Glutamatergic neuron (in vitro differentiated cells): ENCODE measurements around the gene IST1. TPM values are rescaled to one million over a fixed set of nuclear protein-coding genes. Genes with fewer than 3 reads are reported as not detected.

Experiments used
- DNase-seq: peaks from one replicate; pipeline ENCODE4 v3.0.0; 2022
- H3K27ac Mint-ChIP-seq: one replicate; pipeline ENCODE4 v1.8.0; 2020; ENCODE audit warnings: mild to moderate bottlenecking, mixed read lengths, inconsistent platforms; ENCODE audit not compliant: unreplicated experiment
- H3K27me3 Mint-ChIP-seq: one replicate; pipeline ENCODE4 v1.8.0; 2020; ENCODE audit warnings: mild to moderate bottlenecking, moderate library complexity, mixed read lengths, inconsistent platforms; ENCODE audit not compliant: unreplicated experiment
- H3K36me3 Mint-ChIP-seq: one replicate; pipeline ENCODE4 v1.8.0; 2020; ENCODE audit warnings: mild to moderate bottlenecking, mixed read lengths, inconsistent platforms; ENCODE audit not compliant: unreplicated experiment
- H3K4me1 Mint-ChIP-seq: one replicate; pipeline ENCODE4 v1.8.0; 2020; ENCODE audit warnings: mild to moderate bottlenecking, low read depth, mixed read lengths, inconsistent platforms; ENCODE audit not compliant: unreplicated experiment
- H3K4me3 Mint-ChIP-seq: one replicate; pipeline ENCODE4 v1.8.0; 2020; ENCODE audit warnings: mild to moderate bottlenecking, mixed read lengths, inconsistent platforms; ENCODE audit not compliant: unreplicated experiment
- H3K9me3 Mint-ChIP-seq: one replicate; pipeline ENCODE4 v1.8.0; 2020; ENCODE audit warnings: mild to moderate bottlenecking, moderate library complexity, mixed read lengths, inconsistent platforms; ENCODE audit not compliant: unreplicated experiment
- CTCF ChIP-seq: fragments of 200-600 bp; sonication (generic); IDR thresholded peaks from one replicate; pipeline ENCODE4 v1.5.0; 2021; ENCODE audit not compliant: partially characterized antibody, unreplicated experiment
- total RNA-seq: library from RNA; stranded (reverse); fragmentation: NEBNext Ultra II Directional; extraction: Animal tissue kit (Norgen Biotek cat#: 25700); gene quantifications from one replicate; pipeline ENCODE4 v1.2.1, GENCODE V29; 2021; ENCODE audit not compliant: unreplicated experiment

IST1 gene
- total RNA-seq, 1 donor from 2014 or later = 271 TPM

- H3K4me3 Mint-ChIP-seq = no peak overlapping the region
- H3K27ac Mint-ChIP-seq = no peak overlapping the region
- H3K9me3 Mint-ChIP-seq = no peaks in the 10 kb centered on the region
- no peak for DNase-seq
- H3K4me1 Mint-ChIP-seq = no peaks in the 10 kb centered on the region
- TF ChIP-seq CTCF = no peak
- peaks cover 2% of the 10 kb centered on the region for H3K27me3 Mint-ChIP-seq
- H3K36me3 Mint-ChIP-seq = no peaks in the 10 kb centered on the region
Observed at GRCh38 chr16:71854369-71854948, 40.9 kb upstream of the IST1 start.

- peaks cover 4% of the 10 kb centered on the region for H3K27me3 Mint-ChIP-seq
- H3K4me1 Mint-ChIP-seq = no peaks in the 10 kb centered on the region
- H3K4me3 Mint-ChIP-seq = no peak overlapping the region
- TF ChIP-seq CTCF = no peak
- H3K9me3 Mint-ChIP-seq = no peaks in the 10 kb centered on the region
- H3K27ac Mint-ChIP-seq = no peak overlapping the region
- DNase-seq = no peak
- no peaks in the 10 kb centered on the region for H3K36me3 Mint-ChIP-seq
Observed at GRCh38 chr16:71855937-71856662, 39.2 kb upstream of the IST1 start.

- TF ChIP-seq CTCF = no peak
- Mint-ChIP-seq H3K9me3 (no peaks in the 10 kb centered on the region), H3K27me3 (peaks cover 4% of the 10 kb centered on the region), H3K4me3 (no peak overlapping the region), H3K27ac (no peak overlapping the region), H3K36me3 (no peaks in the 10 kb centered on the region), H3K4me1 (no peaks in the 10 kb centered on the region)
- DNase-seq = no peak
Observed at GRCh38 chr16:71859762-71860521, 35.4 kb upstream of the IST1 start.

GRCh38 chr16:71863995-71864394, 31.3 kb upstream of the IST1 start:
- Mint-ChIP-seq H3K4me3 (no peak overlapping the region), H3K27ac (no peak overlapping the region), H3K36me3 (peaks cover 5% of the 10 kb centered on the region), H3K9me3 (no peaks in the 10 kb centered on the region), H3K27me3 (peaks cover 4% of the 10 kb centered on the region), H3K4me1 (no peaks in the 10 kb centered on the region)
- DNase-seq = no peak
- no peak for TF ChIP-seq CTCF
